SK-N-SH (cell line): Measurements from ENCODE around the gene ZBTB16. TPM values are rescaled to one million over a fixed set of nuclear protein-coding genes. Genes with fewer than 3 reads are reported as not detected.

ENCODE experiments used
- CTCF ChIA-PET: fragments of 300-600, 350-600 bp; formaldehyde crosslinking; extraction: SDS; loops from one replicate; lab custom pipeline; 2021; lab: Yijun Ruan, JAX
- POLR2A ChIA-PET: fragments of 350-600 bp; sonication (Branson Sonifier 250); formaldehyde crosslinking; extraction: SDS; loops from one replicate; lab custom pipeline; 2020; ENCODE audit warnings: antibody characterized with exemption, inconsistent platforms; lab: Yijun Ruan, JAX
- DNase-seq: peaks from one replicate; pipeline ENCODE4 v3.0.0; 2012
- H2AFZ ChIP-seq: fragments of 200-600 bp; sonication (generic); 2 replicates; pipeline ENCODE4 v1.8.1; 2016; ENCODE audit warnings: antibody characterized with exemption, mild to moderate bottlenecking, low read depth
- H3F3A ChIP-seq: fragments of 200-600 bp; sonication (generic); replicated peaks from 2 replicates; pipeline ENCODE3; 2016; ENCODE audit warnings: antibody characterized with exemption, mild to moderate bottlenecking; ENCODE audit not compliant: insufficient read depth
- H3K27ac ChIP-seq, 2 experiments: fragments of 200-500 bp in 1 of 2; fragments of 200-600 bp in 1 of 2; sonication (Bioruptor generic) in 1 of 2; sonication (generic), shearing (Covaris generic) in 1 of 2; 2 replicates each; pipeline versions ENCODE4 v1.5.1 to v1.6.1; 2014 to 2016; ENCODE audit warnings: low read depth in 2 of 2, inconsistent platforms in 1 of 2, low read length in 1 of 2, mild to moderate bottlenecking in 1 of 2, mixed read lengths in 1 of 2
- H3K27me3 ChIP-seq: fragments of 200-600 bp; sonication (generic), shearing (Covaris generic); 2 replicates; pipeline ENCODE4 v1.6.1; 2016; ENCODE audit warnings: mixed run types; ENCODE audit not compliant: insufficient read depth
- H3K36me3 ChIP-seq, 2 experiments: fragments of 200-500 bp in 1 of 2; fragments of 200-600 bp in 1 of 2; sonication (Bioruptor generic) in 1 of 2; sonication (generic) in 1 of 2; replicated peaks in 1 of 2; 2 replicates each; pipeline versions ENCODE3 to v1.5.1; 2014 to 2016; ENCODE audit warnings: low read length in 1 of 2, mild to moderate bottlenecking in 1 of 2; ENCODE audit not compliant: insufficient read depth in 2 of 2, control insufficient read depth in 1 of 2
- H3K4me1 ChIP-seq, 2 experiments: fragments of 200-500 bp in 1 of 2; fragments of 200-600 bp in 1 of 2; sonication (Bioruptor generic) in 1 of 2; sonication (generic), shearing (Covaris generic) in 1 of 2; 2 replicates each; pipeline versions ENCODE4 v1.5.1 to v1.6.1; 2014 to 2016; ENCODE audit warnings: low read depth in 1 of 2, low read length in 1 of 2, mixed run types in 1 of 2; ENCODE audit not compliant: insufficient read depth in 2 of 2, control insufficient read depth in 1 of 2
- H3K4me2 ChIP-seq: fragments of 200-600 bp; sonication (generic), shearing (Covaris generic); 2 replicates; pipeline ENCODE4 v1.6.1; 2017; ENCODE audit warnings: mixed run types
- H3K4me3 ChIP-seq, 2 experiments: fragments of 200-500 bp in 1 of 2; fragments of 200-600 bp in 1 of 2; sonication (Bioruptor generic) in 1 of 2; sonication (generic), shearing (Covaris generic) in 1 of 2; 2 replicates each; pipeline versions ENCODE4 v1.5.1 to v1.8.1; 2014 to 2016; ENCODE audit warnings: low read depth in 2 of 2, inconsistent platforms in 1 of 2, low read length in 1 of 2, mild to moderate bottlenecking in 1 of 2, mixed read lengths in 1 of 2, moderate library complexity in 1 of 2
- H3K79me2 ChIP-seq: fragments of 200-600 bp; sonication (generic); 2 replicates; pipeline ENCODE4 v1.8.1; 2017; ENCODE audit warnings: mild to moderate bottlenecking; ENCODE audit not compliant: insufficient read depth
- H3K9ac ChIP-seq: fragments of 200-600 bp; sonication (generic); 2 replicates; pipeline ENCODE4 v1.6.1; 2017; ENCODE audit warnings: mixed run types
- H3K9me2 ChIP-seq: fragments of 200-600 bp; sonication (generic); 2 replicates; pipeline ENCODE4 v1.6.1; 2017; ENCODE audit warnings: mixed run types
- H3K9me3 ChIP-seq: fragments of 200-600 bp; sonication (generic); 2 replicates; pipeline ENCODE4 v1.6.1; 2017; ENCODE audit warnings: mixed run types, mild to moderate bottlenecking, moderate library complexity
- H4K20me1 ChIP-seq: fragments of 200-600 bp; sonication (generic); 2 replicates; pipeline ENCODE4 v1.6.1; 2017; ENCODE audit warnings: mild to moderate bottlenecking, mixed run types; ENCODE audit not compliant: insufficient read depth
- CHD2 ChIP-seq: fragments of 150-350 bp; IDR thresholded peaks from 2 replicates; pipeline ENCODE4 v1.6.1; 2018; ENCODE audit warnings: low read length; ENCODE audit not compliant: partially characterized antibody
- ELF1 ChIP-seq: IDR thresholded peaks from 2 replicates; pipeline ENCODE4 v1.4.0; 2012
- EP300 ChIP-seq, 2 experiments: IDR thresholded peaks; 2 replicates each; pipeline versions ENCODE4 v1.4.0 to v1.6.1; 2012; ENCODE audit warnings: borderline replicate concordance in 1 of 2, low read depth in 1 of 2, low read length in 1 of 2
- EZH2phosphoT487 ChIP-seq: fragments of 200-600 bp; sonication (generic); IDR thresholded peaks from 2 replicates; pipeline ENCODE4 v1.6.1; 2017; ENCODE audit warnings: low read depth, mixed run types, mild to moderate bottlenecking, antibody characterized with exemption, moderate library complexity, borderline replicate concordance
- FOSL2 ChIP-seq: IDR thresholded peaks from 2 replicates; pipeline ENCODE4 v1.4.0; 2012; ENCODE audit warnings: low read depth, mild to moderate bottlenecking, moderate library complexity, borderline replicate concordance
- FOXJ3 ChIP-seq: sonication (generic); formaldehyde crosslinking; IDR thresholded peaks from 2 replicates; pipeline ENCODE4 v1.5.1; 2020; ENCODE audit warnings: mild to moderate bottlenecking, missing genetic modification reagents
- MEF2A ChIP-seq: IDR thresholded peaks from 2 replicates; pipeline ENCODE4 v1.4.0; 2012; ENCODE audit warnings: low read depth, borderline replicate concordance
- POLR2AphosphoS5 ChIP-seq: IDR thresholded peaks from 2 replicates; pipeline ENCODE4 v1.6.1; 2012; ENCODE audit warnings: low read depth, low read length
- RAD21 ChIP-seq: IDR thresholded peaks from 2 replicates; pipeline ENCODE4 v1.6.1; 2012; ENCODE audit warnings: mild to moderate bottlenecking, low read length
- RXRA ChIP-seq: IDR thresholded peaks from 2 replicates; pipeline ENCODE4 v1.4.0; 2012; ENCODE audit warnings: low read depth, mild to moderate bottlenecking, borderline replicate concordance
- SIN3A ChIP-seq: IDR thresholded peaks from 2 replicates; pipeline ENCODE4 v1.6.1; 2012; ENCODE audit warnings: low read depth, mild to moderate bottlenecking, low read length, moderate library complexity, borderline replicate concordance
- SMC3 ChIP-seq: IDR thresholded peaks from 2 replicates; pipeline ENCODE4 v1.6.1; 2012; ENCODE audit warnings: low read depth, low read length, improper control_type of control experiment
- TAF1 ChIP-seq: IDR thresholded peaks from 2 replicates; pipeline ENCODE4 v1.6.1; 2012; ENCODE audit warnings: low read depth, mild to moderate bottlenecking, low read length, moderate library complexity, borderline replicate concordance
- TCF12 ChIP-seq: IDR thresholded peaks from 2 replicates; pipeline ENCODE4 v1.4.0; 2012
- TEAD4 ChIP-seq: IDR thresholded peaks from 2 replicates; pipeline ENCODE4 v1.4.0; 2012; ENCODE audit warnings: mild to moderate bottlenecking, borderline replicate concordance; ENCODE audit not compliant: insufficient read depth
- YY1 ChIP-seq: IDR thresholded peaks from 2 replicates; pipeline ENCODE4 v1.4.0; 2012; ENCODE audit warnings: low read depth, mild to moderate bottlenecking
- WGBS: methylation state at CpG from one replicate; pipeline ENCODE4 v1.1.6; 2017; ENCODE audit warnings: low lambda C conversion rate; 5-methylcytosine and 5-hydroxymethylcytosine counted together
- polyA plus RNA-seq, 3 experiments: library from polyadenylated mRNA; depleted of rRNA; stranded (reverse); fragments of >200 nt; gene quantifications; 2 replicates each; pipeline ENCODE4 v1.2.3, GENCODE V29; 2012
- TF ChIP-seq, protein P1 (sequence below): IDR thresholded peaks from 2 replicates; pipeline ENCODE4 v1.6.1; 2012; ENCODE audit warnings: mild to moderate bottlenecking, low read depth, low read length, moderate library complexity
- TF ChIP-seq, protein P2 (sequence below): IDR thresholded peaks from 2 replicates; pipeline ENCODE4 v1.4.0; 2012; ENCODE audit warnings: low read depth
- TF ChIP-seq, protein P3 (sequence below): fragments of 150-350 bp; IDR thresholded peaks from 2 replicates; pipeline ENCODE4 v1.6.1; 2017; ENCODE audit warnings: antibody characterized with exemption, low read length, low read depth, borderline replicate concordance
- TF ChIP-seq, protein P4 (sequence below): IDR thresholded peaks from 2 replicates; pipeline ENCODE4 v1.4.0; 2012; ENCODE audit warnings: low read depth, borderline replicate concordance

Gene ZBTB16
- polyA plus RNA-seq, 1 of the 3 experiments (the other 2 are of a cell fraction): not detected

DNA sequence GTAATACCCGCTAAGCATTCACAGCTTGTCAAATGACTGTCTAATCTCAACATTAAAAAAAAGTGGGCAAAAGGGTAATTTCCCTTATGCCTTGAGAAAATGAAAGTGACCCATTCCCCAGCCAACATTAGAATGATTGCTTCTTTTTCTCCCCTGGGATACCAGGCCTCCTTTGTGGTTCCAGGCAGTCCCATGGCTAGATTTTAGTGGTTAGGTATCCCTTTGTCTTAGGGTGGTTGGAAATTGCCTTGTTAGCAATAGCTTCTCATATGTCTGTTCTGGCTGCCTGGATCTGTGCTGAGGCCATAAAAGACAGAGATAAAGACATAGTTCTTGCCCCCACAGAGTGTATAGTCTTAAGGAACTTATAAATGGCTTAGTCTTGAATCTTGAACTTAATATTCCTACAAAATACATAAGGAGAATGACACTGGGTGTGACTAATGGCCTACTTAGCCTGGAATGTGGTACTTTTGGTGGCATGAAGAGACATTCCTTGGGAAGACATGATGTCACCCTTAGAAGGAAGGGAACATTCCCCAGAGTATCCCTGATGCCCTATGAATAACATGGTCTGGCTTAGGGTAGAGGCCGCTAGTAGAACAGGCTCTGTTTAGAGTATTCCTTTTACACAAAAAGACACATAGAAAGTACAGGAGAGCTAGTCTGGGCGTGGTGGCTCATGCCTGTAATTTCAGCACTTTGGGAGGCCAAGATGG is 90.3 kb downstream of the ZBTB16 start:
- DNase-seq: no peak
- Histone ChIP-seq H3K4me3 (no peak overlapping the region), H3K27ac (no peak overlapping the region), H2AFZ (no peak overlapping the region), H3K79me2 (no peaks in the 10 kb centered on the region), H3K9me2 (no peaks in the 10 kb centered on the region), H3K36me3 (no peaks in the 10 kb centered on the region), H3K4me1 (peaks cover 0 to 11% of the 10 kb centered on the region in 2 experiments; a peak in 2 of 4 replicates), H3K4me2 (no peak overlapping the region), H3K9ac (no peak overlapping the region), H3F3A (peaks cover 3% of the 10 kb centered on the region), H4K20me1 (no peaks in the 10 kb centered on the region), H3K27me3 (peaks cover 50% of the 10 kb centered on the region), H3K9me3 (no peaks in the 10 kb centered on the region)
- ChIA-PET POLR2A (no interaction called here), CTCF (no interaction called here)
- 55% methylated on average over 3 of the region's 3 CpGs for WGBS
- TF ChIP-seq TAF1 (no peak), EZH2phosphoT487 (no peak)
- TF ChIP-seq, protein P1, sequence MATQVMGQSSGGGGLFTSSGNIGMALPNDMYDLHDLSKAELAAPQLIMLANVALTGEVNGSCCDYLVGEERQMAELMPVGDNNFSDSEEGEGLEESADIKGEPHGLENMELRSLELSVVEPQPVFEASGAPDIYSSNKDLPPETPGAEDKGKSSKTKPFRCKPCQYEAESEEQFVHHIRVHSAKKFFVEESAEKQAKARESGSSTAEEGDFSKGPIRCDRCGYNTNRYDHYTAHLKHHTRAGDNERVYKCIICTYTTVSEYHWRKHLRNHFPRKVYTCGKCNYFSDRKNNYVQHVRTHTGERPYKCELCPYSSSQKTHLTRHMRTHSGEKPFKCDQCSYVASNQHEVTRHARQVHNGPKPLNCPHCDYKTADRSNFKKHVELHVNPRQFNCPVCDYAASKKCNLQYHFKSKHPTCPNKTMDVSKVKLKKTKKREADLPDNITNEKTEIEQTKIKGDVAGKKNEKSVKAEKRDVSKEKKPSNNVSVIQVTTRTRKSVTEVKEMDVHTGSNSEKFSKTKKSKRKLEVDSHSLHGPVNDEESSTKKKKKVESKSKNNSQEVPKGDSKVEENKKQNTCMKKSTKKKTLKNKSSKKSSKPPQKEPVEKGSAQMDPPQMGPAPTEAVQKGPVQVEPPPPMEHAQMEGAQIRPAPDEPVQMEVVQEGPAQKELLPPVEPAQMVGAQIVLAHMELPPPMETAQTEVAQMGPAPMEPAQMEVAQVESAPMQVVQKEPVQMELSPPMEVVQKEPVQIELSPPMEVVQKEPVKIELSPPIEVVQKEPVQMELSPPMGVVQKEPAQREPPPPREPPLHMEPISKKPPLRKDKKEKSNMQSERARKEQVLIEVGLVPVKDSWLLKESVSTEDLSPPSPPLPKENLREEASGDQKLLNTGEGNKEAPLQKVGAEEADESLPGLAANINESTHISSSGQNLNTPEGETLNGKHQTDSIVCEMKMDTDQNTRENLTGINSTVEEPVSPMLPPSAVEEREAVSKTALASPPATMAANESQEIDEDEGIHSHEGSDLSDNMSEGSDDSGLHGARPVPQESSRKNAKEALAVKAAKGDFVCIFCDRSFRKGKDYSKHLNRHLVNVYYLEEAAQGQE: no peak

DNA sequence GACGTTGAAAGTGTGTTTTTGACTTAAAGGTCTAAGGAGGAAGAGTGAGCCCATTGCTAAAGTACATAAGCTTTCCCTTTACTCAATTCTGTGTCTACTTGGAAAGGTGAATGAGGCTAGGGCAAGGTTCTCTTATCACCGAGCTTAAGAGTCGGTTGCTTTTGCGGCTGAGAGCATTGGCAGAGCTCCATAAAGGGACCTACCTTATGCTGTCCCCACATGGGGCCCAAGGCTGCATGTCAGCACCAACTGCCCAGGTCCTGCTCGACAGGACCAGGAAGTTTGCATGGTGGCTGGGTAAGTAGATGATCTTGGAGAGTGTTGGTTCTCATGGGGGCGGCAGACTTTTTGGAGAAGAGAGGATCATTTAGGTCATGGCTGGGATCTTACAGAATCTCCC is 91.2 kb downstream of the ZBTB16 start:
- Histone ChIP-seq H3K9me3 (no peaks in the 10 kb centered on the region), H3K4me2 (no peak overlapping the region), H3K27ac (no peak overlapping the region), H3K4me1 (peaks cover 0 to 11% of the 10 kb centered on the region in 2 experiments; a peak in 2 of 4 replicates), H3K9ac (no peak overlapping the region), H4K20me1 (no peaks in the 10 kb centered on the region), H3K27me3 (peaks cover 44% of the 10 kb centered on the region), H3K4me3 (no peak overlapping the region), H2AFZ (no peak overlapping the region), H3K79me2 (no peaks in the 10 kb centered on the region), H3K36me3 (no peaks in the 10 kb centered on the region), H3F3A (peaks cover 3% of the 10 kb centered on the region), H3K9me2 (no peaks in the 10 kb centered on the region)
- DNase-seq: no peak
- 25% methylated on average over 4 of the region's 6 CpGs for WGBS
- CTCF ChIA-PET: no interaction called here
- POLR2A ChIA-PET: no interaction called here
- TF ChIP-seq SIN3A (no peak), CHD2 (no peak), RAD21 (no peak), MEF2A (no peak), FOXJ3 (no peak), RXRA (no peak), ELF1 (no peak), TCF12 (no peak), EZH2phosphoT487 (no peak), YY1 (no peak), SMC3 (no peak), POLR2AphosphoS5 (no peak), TEAD4 (no peak), FOSL2 (no peak), EP300 (IDR thresholded peaks at IDR 0.05; ENCODE audit: borderline replicate concordance in 1 of 2, low read depth in 1 of 2, low read length in 1 of 2) (no peak)
- TF ChIP-seq, protein P2, sequence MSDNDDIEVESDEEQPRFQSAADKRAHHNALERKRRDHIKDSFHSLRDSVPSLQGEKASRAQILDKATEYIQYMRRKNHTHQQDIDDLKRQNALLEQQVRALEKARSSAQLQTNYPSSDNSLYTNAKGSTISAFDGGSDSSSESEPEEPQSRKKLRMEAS: no peak
- TF ChIP-seq, protein P3, sequence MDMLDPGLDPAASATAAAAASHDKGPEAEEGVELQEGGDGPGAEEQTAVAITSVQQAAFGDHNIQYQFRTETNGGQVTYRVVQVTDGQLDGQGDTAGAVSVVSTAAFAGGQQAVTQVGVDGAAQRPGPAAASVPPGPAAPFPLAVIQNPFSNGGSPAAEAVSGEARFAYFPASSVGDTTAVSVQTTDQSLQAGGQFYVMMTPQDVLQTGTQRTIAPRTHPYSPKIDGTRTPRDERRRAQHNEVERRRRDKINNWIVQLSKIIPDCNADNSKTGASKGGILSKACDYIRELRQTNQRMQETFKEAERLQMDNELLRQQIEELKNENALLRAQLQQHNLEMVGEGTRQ: no peak
- TF ChIP-seq, protein P4, sequence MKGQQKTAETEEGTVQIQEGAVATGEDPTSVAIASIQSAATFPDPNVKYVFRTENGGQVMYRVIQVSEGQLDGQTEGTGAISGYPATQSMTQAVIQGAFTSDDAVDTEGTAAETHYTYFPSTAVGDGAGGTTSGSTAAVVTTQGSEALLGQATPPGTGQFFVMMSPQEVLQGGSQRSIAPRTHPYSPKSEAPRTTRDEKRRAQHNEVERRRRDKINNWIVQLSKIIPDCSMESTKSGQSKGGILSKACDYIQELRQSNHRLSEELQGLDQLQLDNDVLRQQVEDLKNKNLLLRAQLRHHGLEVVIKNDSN: no peak
